ENCODE results near the gene EIF1.

DNA sequence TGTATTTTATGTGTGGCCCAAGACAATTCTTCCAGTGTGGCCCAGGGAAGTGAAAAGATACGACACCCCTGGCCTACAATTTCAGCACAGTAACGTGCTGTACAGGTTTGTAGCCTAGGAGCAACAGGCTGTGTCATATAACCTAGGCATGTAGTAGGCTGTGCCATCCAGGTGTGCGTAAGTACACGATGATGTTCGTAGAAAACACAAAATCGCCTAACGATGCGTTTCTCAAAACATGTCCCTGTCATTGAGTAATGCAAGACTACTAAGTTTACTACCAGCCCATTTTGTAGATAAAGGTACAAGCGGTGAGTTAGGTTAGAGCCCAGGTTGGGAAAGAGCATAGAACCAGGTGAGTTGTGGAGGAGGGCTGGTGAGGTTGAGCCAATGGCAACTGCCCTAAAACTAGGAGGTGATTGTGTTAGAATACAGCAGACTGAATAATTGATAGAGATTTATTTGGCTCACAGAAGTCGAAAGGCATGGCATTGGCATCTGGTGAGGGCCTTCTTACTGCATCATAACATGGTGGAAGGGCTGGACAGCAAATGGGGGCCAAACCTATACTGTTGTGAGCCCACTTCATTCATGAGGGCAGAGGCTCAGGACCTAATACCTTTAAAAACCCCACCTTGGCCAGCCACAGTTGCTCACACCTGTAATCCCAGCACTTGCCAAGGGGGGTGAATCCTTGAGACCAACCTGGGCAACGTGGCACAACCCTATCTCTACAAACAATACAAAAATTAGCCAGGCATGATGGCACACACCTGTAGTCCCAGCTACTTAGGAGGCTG, 4.2 kb downstream of the EIF1 start:
- TF ChIP-seq POLR2A (IDR thresholded peaks at IDR 0.05; ENCODE audit: low read length) (peak; percentile 46), GATA1 (IDR thresholded peaks at IDR 0.05; ENCODE audit: low read depth, low read length) (no peak)

Measured in erythroblast (primary cell).